Mammary epithelial cell (primary cell): ENCODE data around the gene PPWD1.

Experiments
- CTCF ChIP-seq, 2 donors: IDR thresholded peaks in 1 of 2; conservative IDR thresholded peaks in 1 of 2; 2 replicates each; pipeline ENCODE4 v1.5.1; 2011 to 2012; ENCODE audit warnings: inconsistent platforms in 2 of 2, low read length in 2 of 2, mild to moderate bottlenecking in 2 of 2, control low read depth in 1 of 2, low read depth in 1 of 2; ENCODE audit not compliant: insufficient read depth in 1 of 2; ENCODE audit errors: extremely low read depth in 1 of 2
- EZH2 ChIP-seq: IDR thresholded peaks from 2 replicates; pipeline ENCODE4 v1.6.1; 2012; ENCODE audit warnings: low read length, inconsistent platforms, borderline replicate concordance

- no peak for TF ChIP-seq CTCF (conservative IDR thresholded peaks at IDR 0.05 in 1 of 2, IDR thresholded peaks at IDR 0.05 in 1 of 2; ENCODE audit: extremely low read depth in 1 of 2, insufficient read depth in 1 of 2, low read depth in 1 of 2, low read length in 2 of 2)
- no peak for TF ChIP-seq EZH2
Measured at GRCh38 chr5:65563777-65564176, 681 bp downstream of the PPWD1 start.
